ENCODE measurements around the gene ALDH3A1.

ALDH3A1 gene

GRCh38 chr17:19705771-19706770 lies 42.0 kb downstream of the ALDH3A1 start:
- Histone ChIP-seq H3K4ac (ENCODE audit: low read depth, low read length) (no peak overlapping the region), H3K79me2 (ENCODE audit: control insufficient read depth, insufficient read depth, low read length, poor library complexity) (no peaks in the 10 kb centered on the region), H2BK120ac (ENCODE audit: insufficient read depth, low read length, poor library complexity) (no peak overlapping the region), H3K18ac (ENCODE audit: low read length) (no peak overlapping the region), H3K27me3 (ENCODE audit: insufficient read depth, low read length) (no peaks in the 10 kb centered on the region), H3K4me2 (ENCODE audit: low read length) (no peak overlapping the region), H3K79me1 (ENCODE audit: low read length) (no peaks in the 10 kb centered on the region), H3K4me1 (ENCODE audit: control insufficient read depth in 1 of 2, insufficient read depth in 2 of 2, low read length in 2 of 2) (peaks cover 5 to 7% of the 10 kb centered on the region in 2 experiments), H4K91ac (ENCODE audit: low read depth, low read length) (no peak overlapping the region), H3K9me3 (ENCODE audit: insufficient read depth, low read depth, low read length) (peaks cover 1% of the 10 kb centered on the region), H4K8ac (ENCODE audit: low read depth, low read length) (no peak overlapping the region), H3K36me3 (ENCODE audit: control insufficient read depth in 1 of 2, insufficient read depth in 2 of 2, low read length in 2 of 2) (no peaks in the 10 kb centered on the region), H2BK5ac (ENCODE audit: low read depth, low read length, poor library complexity) (no peak overlapping the region), H4K12ac (ENCODE audit: low read depth, low read length) (no peak overlapping the region), H2AK5ac (ENCODE audit: low read length) (no peak overlapping the region), H3K4me3 (ENCODE audit: low read depth, low read length) (no peak overlapping the region), H3K14ac (ENCODE audit: low read length) (no peak overlapping the region), H3K27ac (ENCODE audit: low read depth, low read length) (no peak overlapping the region), H2BK12ac (ENCODE audit: low read length) (no peak overlapping the region), H3K9ac (ENCODE audit: low read length) (no peak overlapping the region), H3K23ac (ENCODE audit: low read length) (no peak overlapping the region), H2AFZ (ENCODE audit: insufficient read depth, low read length, poor library complexity) (no peak overlapping the region)
- DNase-seq: no peak
- no CpG with 5 or more reads among the region's 22 CpGs for WGBS (ENCODE audit: extremely low coverage, insufficient coverage, insufficient read length)

GRCh38 chr17:19705201-19705600 lies 42.9 kb downstream of the ALDH3A1 start:
- Histone ChIP-seq H3K23ac (ENCODE audit: low read length) (no peak overlapping the region), H2BK12ac (ENCODE audit: low read length) (no peak overlapping the region), H3K79me2 (ENCODE audit: control insufficient read depth, insufficient read depth, low read length, poor library complexity) (no peaks in the 10 kb centered on the region), H3K36me3 (ENCODE audit: control insufficient read depth in 1 of 2, insufficient read depth in 2 of 2, low read length in 2 of 2) (no peaks in the 10 kb centered on the region), H3K4me2 (ENCODE audit: low read length) (no peak overlapping the region), H3K27me3 (ENCODE audit: insufficient read depth, low read length) (no peaks in the 10 kb centered on the region), H4K8ac (ENCODE audit: low read depth, low read length) (no peak overlapping the region), H3K14ac (ENCODE audit: low read length) (no peak overlapping the region), H4K12ac (ENCODE audit: low read depth, low read length) (no peak overlapping the region), H2BK5ac (ENCODE audit: low read depth, low read length, poor library complexity) (no peak overlapping the region), H2AK5ac (ENCODE audit: low read length) (no peak overlapping the region), H2BK120ac (ENCODE audit: insufficient read depth, low read length, poor library complexity) (no peak overlapping the region), H2AFZ (ENCODE audit: insufficient read depth, low read length, poor library complexity) (no peak overlapping the region), H3K18ac (ENCODE audit: low read length) (no peak overlapping the region), H3K4ac (ENCODE audit: low read depth, low read length) (no peak overlapping the region), H3K79me1 (ENCODE audit: low read length) (no peaks in the 10 kb centered on the region), H3K4me3 (ENCODE audit: low read depth, low read length) (no peak overlapping the region), H3K27ac (ENCODE audit: low read depth, low read length) (no peak overlapping the region), H4K91ac (ENCODE audit: low read depth, low read length) (no peak overlapping the region), H3K9me3 (ENCODE audit: insufficient read depth, low read depth, low read length) (peaks cover 1% of the 10 kb centered on the region), H3K4me1 (ENCODE audit: control insufficient read depth in 1 of 2, insufficient read depth in 2 of 2, low read length in 2 of 2) (peaks cover 5 to 7% of the 10 kb centered on the region in 2 experiments), H3K9ac (ENCODE audit: low read length) (no peak overlapping the region)
- no CpG with 5 or more reads among the region's 13 CpGs for WGBS (ENCODE audit: extremely low coverage, insufficient coverage, insufficient read length)
- no peak for DNase-seq

- H4K91ac ChIP-seq (ENCODE audit: low read depth, low read length): no peak overlapping the region
- H3K4me2 ChIP-seq (ENCODE audit: low read length): no peak overlapping the region
- no peaks in the 10 kb centered on the region for H3K27me3 ChIP-seq (ENCODE audit: insufficient read depth, low read length)
- H2AK5ac ChIP-seq (ENCODE audit: low read length): no peak overlapping the region
- H3K36me3 ChIP-seq (ENCODE audit: control insufficient read depth in 1 of 2, insufficient read depth in 2 of 2, low read length in 2 of 2): no peaks in the 10 kb centered on the region
- no peak overlapping the region for H2BK12ac ChIP-seq (ENCODE audit: low read length)
- H3K18ac ChIP-seq (ENCODE audit: low read length): no peak overlapping the region
- no CpG with 5 or more reads among the region's 17 CpGs for WGBS (ENCODE audit: extremely low coverage, insufficient coverage, insufficient read length)
- H3K9me3 ChIP-seq (ENCODE audit: insufficient read depth, low read depth, low read length): peaks cover 1% of the 10 kb centered on the region
- H3K79me1 ChIP-seq (ENCODE audit: low read length): no peaks in the 10 kb centered on the region
- no peak overlapping the region for H4K12ac ChIP-seq (ENCODE audit: low read depth, low read length)
- H2BK5ac ChIP-seq (ENCODE audit: low read depth, low read length, poor library complexity): no peak overlapping the region
- no peak for DNase-seq
- no peak overlapping the region for H2BK120ac ChIP-seq (ENCODE audit: insufficient read depth, low read length, poor library complexity)
- no peak overlapping the region for H3K4me3 ChIP-seq (ENCODE audit: low read depth, low read length)
- no peak overlapping the region for H2AFZ ChIP-seq (ENCODE audit: insufficient read depth, low read length, poor library complexity)
- H3K23ac ChIP-seq (ENCODE audit: low read length): no peak overlapping the region
- H3K4ac ChIP-seq (ENCODE audit: low read depth, low read length): no peak overlapping the region
- H3K79me2 ChIP-seq (ENCODE audit: control insufficient read depth, insufficient read depth, low read length, poor library complexity): no peaks in the 10 kb centered on the region
- H3K14ac ChIP-seq (ENCODE audit: low read length): no peak overlapping the region
- peaks cover 5 to 7% of the 10 kb centered on the region in 2 experiments for H3K4me1 ChIP-seq (ENCODE audit: control insufficient read depth in 1 of 2, insufficient read depth in 2 of 2, low read length in 2 of 2)
- H3K27ac ChIP-seq (ENCODE audit: low read depth, low read length): no peak overlapping the region
- H3K9ac ChIP-seq (ENCODE audit: low read length): no peak overlapping the region
- no peak overlapping the region for H4K8ac ChIP-seq (ENCODE audit: low read depth, low read length)
These were observed 44.1 kb downstream of the ALDH3A1 start for GRCh38 chr17:19703828-19704613.

GRCh38 chr17:19703106-19703827 lies 44.8 kb downstream of the ALDH3A1 start:
- Histone ChIP-seq H3K9me3 (ENCODE audit: insufficient read depth, low read depth, low read length) (peaks cover 1% of the 10 kb centered on the region), H3K4ac (ENCODE audit: low read depth, low read length) (no peak overlapping the region), H3K23ac (ENCODE audit: low read length) (no peak overlapping the region), H4K12ac (ENCODE audit: low read depth, low read length) (no peak overlapping the region), H2AK5ac (ENCODE audit: low read length) (no peak overlapping the region), H2BK120ac (ENCODE audit: insufficient read depth, low read length, poor library complexity) (no peak overlapping the region), H2AFZ (ENCODE audit: insufficient read depth, low read length, poor library complexity) (no peak overlapping the region), H3K27ac (ENCODE audit: low read depth, low read length) (no peak overlapping the region), H3K4me3 (ENCODE audit: low read depth, low read length) (no peak overlapping the region), H2BK5ac (ENCODE audit: low read depth, low read length, poor library complexity) (no peak overlapping the region), H3K79me2 (ENCODE audit: control insufficient read depth, insufficient read depth, low read length, poor library complexity) (no peaks in the 10 kb centered on the region), H3K18ac (ENCODE audit: low read length) (no peak overlapping the region), H3K27me3 (ENCODE audit: insufficient read depth, low read length) (no peaks in the 10 kb centered on the region), H4K91ac (ENCODE audit: low read depth, low read length) (no peak overlapping the region), H3K4me2 (ENCODE audit: low read length) (no peak overlapping the region), H3K14ac (ENCODE audit: low read length) (no peak overlapping the region), H3K4me1 (ENCODE audit: control insufficient read depth in 1 of 2, insufficient read depth in 2 of 2, low read length in 2 of 2) (peaks cover 5 to 7% of the 10 kb centered on the region in 2 experiments), H2BK12ac (ENCODE audit: low read length) (no peak overlapping the region), H4K8ac (ENCODE audit: low read depth, low read length) (no peak overlapping the region), H3K9ac (ENCODE audit: low read length) (no peak overlapping the region), H3K79me1 (ENCODE audit: low read length) (no peaks in the 10 kb centered on the region), H3K36me3 (ENCODE audit: control insufficient read depth in 1 of 2, insufficient read depth in 2 of 2, low read length in 2 of 2) (no peaks in the 10 kb centered on the region)
- no peak for DNase-seq
- WGBS (ENCODE audit: extremely low coverage, insufficient coverage, insufficient read length): no CpG with 5 or more reads among the region's 10 CpGs

All from trophoblast cell (in vitro differentiated cells and primary cell).